Liver (tissue), 3 donors: ENCODE results near the gene UBALD1.

Source experiments
- ATF3 ChIP-seq: IDR thresholded peaks from 2 replicates; pipeline ENCODE4 v1.6.1; 2016; ENCODE audit warnings: antibody characterized with exemption
- CTCF ChIP-seq: fragments of 150-350 bp; IDR thresholded peaks from 2 replicates; pipeline ENCODE4 v1.5.1; 2017; ENCODE audit warnings: improper control_type of control experiment, low read depth, low read length; ENCODE audit not compliant: missing input control
- JUND ChIP-seq, 2 donors: IDR thresholded peaks; 2 replicates each; pipeline ENCODE4 v1.6.1; 2016; ENCODE audit warnings: antibody characterized with exemption in 2 of 2
- MAX ChIP-seq: IDR thresholded peaks from 2 replicates; pipeline ENCODE4 v1.6.1; 2016; ENCODE audit warnings: antibody characterized with exemption
- NR2F2 ChIP-seq: IDR thresholded peaks from 2 replicates; pipeline ENCODE4 v1.6.1; 2016; ENCODE audit warnings: antibody characterized with exemption
- RAD21 ChIP-seq, 2 donors: IDR thresholded peaks; 2 replicates each; pipeline ENCODE4 v1.6.1; 2016; ENCODE audit warnings: antibody characterized with exemption in 2 of 2, mild to moderate bottlenecking in 2 of 2
- YY1 ChIP-seq: IDR thresholded peaks from 2 replicates; pipeline ENCODE4 v1.6.1; 2016; ENCODE audit warnings: antibody characterized with exemption, mild to moderate bottlenecking
- ZBTB33 ChIP-seq: IDR thresholded peaks from 2 replicates; pipeline ENCODE4 v1.6.1; 2016; ENCODE audit warnings: antibody characterized with exemption
- donor health status: healthy.
- donor health status: healthy.

GRCh38 chr16:4660454-4661007, 45.8 kb upstream of the UBALD1 start:
- TF ChIP-seq CTCF, result no peak
- TF ChIP-seq MAX, result no peak
- no peak for TF ChIP-seq JUND (IDR thresholded peaks at IDR 0.05)
- TF ChIP-seq RAD21 (IDR thresholded peaks at IDR 0.05), result no peak
- no peak for TF ChIP-seq ZBTB33
- no peak for TF ChIP-seq ATF3
- no peak for TF ChIP-seq NR2F2
- TF ChIP-seq YY1, result no peak
